HG03135 (cell line): ENCODE data around the gene WDR41.
"Not testable (repeated sequence)": the region's sequence is repeated elsewhere in the genome, so short reads cannot be mapped to it uniquely, and the experiment has no call there.

Source experiments
- ATAC-seq: cut with Tn5 transposase; IDR thresholded peaks from one replicate; pipeline ENCODE4 v1.9.1; 2021; ENCODE audit warnings: mild to moderate bottlenecking, moderate library complexity; ENCODE audit not compliant: unreplicated experiment

WDR41 gene, protein sequence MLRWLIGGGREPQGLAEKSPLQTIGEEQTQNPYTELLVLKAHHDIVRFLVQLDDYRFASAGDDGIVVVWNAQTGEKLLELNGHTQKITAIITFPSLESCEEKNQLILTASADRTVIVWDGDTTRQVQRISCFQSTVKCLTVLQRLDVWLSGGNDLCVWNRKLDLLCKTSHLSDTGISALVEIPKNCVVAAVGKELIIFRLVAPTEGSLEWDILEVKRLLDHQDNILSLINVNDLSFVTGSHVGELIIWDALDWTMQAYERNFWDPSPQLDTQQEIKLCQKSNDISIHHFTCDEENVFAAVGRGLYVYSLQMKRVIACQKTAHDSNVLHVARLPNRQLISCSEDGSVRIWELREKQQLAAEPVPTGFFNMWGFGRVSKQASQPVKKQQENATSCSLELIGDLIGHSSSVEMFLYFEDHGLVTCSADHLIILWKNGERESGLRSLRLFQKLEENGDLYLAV

DNA sequence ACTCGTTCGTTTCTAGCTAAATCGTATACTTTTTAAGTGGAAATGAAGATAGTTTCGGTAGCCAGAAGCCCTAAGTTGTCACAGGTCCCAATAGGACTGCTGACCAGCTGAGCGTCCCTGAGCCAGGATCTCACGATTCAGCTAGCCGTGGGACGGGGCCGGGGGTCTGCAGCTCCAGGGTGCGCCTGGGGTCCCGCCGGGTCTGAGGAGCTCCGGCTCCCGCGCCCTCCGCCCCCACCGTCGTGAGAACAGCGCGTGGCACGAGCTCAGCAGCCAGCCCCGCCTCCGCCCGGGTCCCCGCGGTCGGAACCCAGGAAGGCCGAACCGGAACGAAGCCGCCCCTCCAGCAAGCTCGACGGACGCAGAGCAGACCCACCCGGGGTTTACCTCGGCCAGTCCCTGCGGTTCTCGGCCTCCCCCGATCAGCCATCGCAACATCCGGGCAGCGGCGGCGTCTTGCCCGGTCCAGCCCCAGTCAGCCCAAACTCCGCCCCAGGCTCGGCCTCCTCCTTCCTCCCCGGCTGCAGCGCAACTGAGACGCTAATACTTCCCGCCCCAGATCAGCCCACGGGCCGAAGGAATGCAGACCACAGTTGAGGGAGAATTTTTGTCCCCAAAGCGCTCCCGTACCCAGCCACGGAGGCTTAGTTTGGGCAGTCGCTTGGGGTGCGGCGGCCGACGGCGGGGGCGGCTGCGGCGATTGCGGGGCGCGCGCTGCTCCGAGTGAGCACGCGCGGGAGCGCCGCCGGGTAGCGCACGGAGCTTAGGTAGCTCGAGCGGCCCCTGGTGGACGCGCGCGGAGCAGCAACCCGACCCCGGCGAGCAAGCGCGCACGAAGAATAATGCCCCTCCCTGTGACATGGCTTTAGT, at the start of gene WDR41:
TSS of gene WDR41 (minus strand) at position 534 of the 870 bp plus-strand sequence. CDS start at position 438, 96 bp downstream.
- ATAC-seq: peak; percentile 84

DNA sequence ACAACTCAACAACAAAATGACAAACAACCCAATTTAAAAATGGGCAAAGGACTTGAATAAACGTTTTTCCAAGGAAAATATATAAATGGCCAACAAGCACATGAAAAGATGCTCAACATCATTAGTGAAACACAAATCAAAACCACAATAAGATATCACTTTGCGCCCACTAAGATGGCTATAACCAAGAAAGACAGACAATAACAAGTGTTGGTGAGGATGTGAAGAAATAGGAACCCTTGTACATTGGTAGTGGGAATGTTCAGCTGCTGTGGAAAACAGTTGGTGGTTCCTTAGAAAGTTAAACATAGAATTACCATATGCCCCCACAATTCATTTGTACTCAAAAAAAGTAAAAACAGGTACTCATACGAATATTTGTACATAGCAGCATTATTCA, 39.2 kb upstream of the WDR41 start:
- ATAC-seq: no peak

- ATAC-seq: no peak
Observed at GRCh38 chr5:77518304-77518703, 26.2 kb upstream of the WDR41 start.

- no peak for ATAC-seq
Observed at GRCh38 chr5:77514457-77514856, 22.3 kb upstream of the WDR41 start.

DNA sequence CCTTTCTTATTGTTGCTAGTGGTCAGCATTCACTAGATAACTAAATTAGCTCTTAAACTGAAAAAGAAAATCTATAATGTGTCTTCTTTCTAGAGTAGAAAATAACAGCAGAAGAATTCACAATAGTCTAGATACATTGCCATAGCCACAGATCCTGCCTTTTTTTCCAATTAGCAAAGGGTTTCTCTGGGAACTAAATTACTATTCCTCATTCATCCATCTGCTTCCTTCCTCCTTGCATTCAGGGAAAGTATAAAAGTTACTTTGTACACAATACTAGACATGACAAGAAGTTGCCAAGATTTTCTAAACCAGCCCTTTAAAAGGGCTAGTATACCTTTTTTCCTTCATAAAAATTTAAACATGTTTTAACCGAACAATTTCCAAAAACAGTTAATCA, 21.2 kb upstream of the WDR41 start:
- ATAC-seq: no peak

DNA sequence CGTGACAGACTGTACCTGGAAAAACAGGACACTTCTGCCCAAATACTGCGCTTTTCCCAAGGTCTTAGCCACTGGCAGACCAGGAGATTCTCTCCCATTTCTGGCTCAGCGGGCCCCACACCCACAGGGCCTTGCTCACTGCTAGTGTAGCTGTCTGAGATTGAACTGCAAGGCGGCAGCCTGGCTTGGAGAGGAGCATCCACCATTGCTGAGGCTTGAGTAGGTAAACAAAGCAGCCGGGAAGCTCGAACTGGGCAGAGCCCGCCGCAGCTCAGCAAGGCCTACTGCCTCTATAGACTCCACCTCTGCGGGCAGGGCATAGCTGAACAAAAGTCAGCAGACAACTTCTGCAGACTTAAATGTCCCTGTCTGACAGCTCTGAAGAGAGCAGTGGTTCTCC, 9.0 kb upstream of the WDR41 start:
- ATAC-seq: not testable (repeated sequence)

DNA sequence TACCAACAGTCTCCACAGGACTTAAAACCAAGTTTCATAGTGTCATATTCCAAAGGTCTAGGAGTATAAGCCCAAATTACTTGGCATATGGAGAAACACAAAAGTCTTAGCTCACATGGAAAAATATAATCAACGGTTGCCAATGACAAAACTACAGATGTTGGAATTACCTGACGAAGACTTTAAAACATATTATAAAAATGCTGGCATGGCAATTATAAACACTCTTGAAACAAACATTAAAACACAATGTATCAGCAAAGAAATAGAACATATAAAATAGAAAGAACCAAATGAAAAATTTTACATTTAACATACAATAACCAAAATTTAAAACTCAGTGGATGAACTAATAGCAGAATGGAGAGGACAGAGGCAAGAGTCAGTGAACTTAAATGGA, 7.9 kb upstream of the WDR41 start:
- ATAC-seq: no peak

GRCh38 chr5:77499441-77499840, 7.3 kb upstream of the WDR41 start:
- ATAC-seq: no peak

GRCh38 chr5:77498952-77499351, 6.8 kb upstream of the WDR41 start:
- no peak for ATAC-seq

DNA sequence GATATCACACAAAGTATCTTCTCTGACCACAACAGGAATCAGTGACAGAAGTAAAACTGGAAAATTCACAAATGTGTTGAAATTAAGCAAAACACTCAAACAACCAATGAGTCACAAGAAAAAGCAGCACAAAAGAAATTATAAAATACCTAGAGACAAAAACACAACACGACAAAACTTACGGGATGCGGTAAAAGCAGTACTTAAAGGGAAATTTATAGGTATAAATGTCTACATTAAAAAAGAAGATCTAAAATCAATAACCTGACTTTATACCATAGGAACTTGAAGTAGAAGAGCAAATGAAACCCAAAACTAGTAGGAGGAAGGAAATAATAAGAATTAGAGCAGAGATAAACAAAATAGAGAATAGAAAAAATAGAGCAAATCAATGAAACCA, 2.8 kb upstream of the WDR41 start:
- no peak for ATAC-seq

- ATAC-seq: no peak
Observed at GRCh38 chr5:77492653-77493000, 511 bp upstream of the WDR41 start.

DNA sequence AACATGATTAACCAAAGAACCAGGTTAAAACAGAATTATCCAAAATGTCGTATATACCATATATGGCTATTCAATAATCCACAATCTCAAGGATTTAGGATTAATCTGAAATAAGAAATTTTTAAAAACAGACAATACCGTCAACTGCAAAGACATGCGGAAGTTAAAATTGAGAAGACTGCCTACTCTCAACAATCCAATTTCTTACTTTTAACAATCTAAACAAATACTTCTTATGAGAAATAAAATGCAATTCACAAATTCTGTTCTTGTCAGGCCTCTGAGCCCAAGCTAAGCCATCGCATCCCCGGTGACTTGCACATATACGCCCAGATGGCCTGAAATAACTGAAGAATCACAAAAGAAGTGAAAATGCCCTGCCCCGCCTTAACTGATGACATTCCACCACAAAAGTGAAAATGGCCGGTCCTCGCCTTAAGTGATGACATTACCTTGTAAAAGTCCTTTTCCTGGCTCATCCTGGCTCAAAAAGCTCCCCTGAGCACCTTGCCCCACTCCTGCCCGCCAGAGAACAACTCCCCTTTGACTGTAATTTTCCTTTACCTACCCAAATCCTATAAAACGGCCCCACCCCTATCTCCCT, 1.3 kb downstream of the WDR41 start:
- ATAC-seq: not testable (repeated sequence)

DNA sequence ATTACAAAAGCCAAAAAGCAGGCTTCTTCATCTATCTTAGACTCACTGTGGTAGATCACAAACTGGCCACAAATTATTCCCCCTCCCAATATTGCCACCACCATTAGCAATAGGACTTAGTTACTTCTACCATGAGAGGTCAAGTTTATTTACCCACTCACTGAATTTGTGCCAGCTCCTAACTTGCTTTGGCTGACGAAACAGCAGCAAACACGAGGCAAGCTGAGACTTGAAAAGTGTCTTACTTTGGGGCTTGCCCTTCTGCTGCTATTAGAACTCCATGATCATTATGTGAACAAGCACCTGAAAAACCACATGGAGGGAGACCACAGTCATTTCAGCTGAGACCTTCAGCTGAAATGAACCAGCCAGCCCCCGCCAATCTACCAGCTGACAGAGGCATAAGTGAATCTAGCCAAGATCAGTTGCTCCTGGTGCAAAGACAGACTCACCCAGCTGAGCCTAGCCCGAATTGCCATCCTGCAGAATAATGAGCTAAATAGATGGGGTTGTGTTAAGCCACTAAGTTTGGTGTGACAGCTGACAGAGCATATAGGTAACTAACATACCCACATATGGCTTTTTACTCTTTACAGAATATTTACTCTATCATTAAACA, 5.7 kb downstream of the WDR41 start:
- ATAC-seq: no peak

- no peak for ATAC-seq
Observed at GRCh38 chr5:77483682-77484081, 8.4 kb downstream of the WDR41 start.

DNA sequence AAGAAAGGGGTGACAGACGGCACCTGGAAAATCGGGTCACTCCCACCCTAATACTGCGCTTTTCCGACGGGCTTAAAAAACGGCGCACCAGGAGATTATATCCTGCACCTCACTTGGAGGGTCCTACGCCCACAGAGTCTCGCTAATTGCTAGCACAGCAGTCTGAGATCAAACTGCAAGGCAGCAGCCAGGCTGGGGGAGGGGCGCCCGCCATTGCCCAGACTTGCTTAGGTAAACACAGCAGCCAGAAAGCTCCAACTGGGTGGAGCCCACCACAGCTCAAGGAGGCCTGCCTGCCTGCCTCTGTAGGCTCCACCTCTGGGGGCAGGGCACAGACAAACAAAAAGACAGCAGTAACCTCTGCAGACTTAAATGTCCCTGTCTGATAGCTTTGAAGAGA, 17.1 kb downstream of the WDR41 start:
- ATAC-seq: not testable (repeated sequence)

DNA sequence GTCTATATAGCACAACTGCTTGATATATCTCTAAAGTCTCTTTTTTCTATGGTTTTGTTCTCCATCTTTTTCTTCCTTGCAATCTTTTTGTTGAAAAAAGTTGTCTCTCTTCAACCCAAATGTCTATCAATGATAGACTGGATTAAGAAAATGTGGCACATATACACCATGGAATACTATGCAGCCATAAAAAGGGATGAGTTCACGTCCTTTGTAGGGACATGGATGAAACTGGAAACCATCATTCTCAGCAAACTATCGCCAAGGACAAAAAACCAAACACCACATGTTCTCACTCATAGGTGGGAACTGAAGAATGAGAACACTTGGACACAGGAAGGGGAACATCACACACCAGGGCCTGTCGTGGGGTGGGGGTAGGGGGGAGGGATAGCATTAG, 23.2 kb downstream of the WDR41 start:
- not testable (repeated sequence) for ATAC-seq

DNA sequence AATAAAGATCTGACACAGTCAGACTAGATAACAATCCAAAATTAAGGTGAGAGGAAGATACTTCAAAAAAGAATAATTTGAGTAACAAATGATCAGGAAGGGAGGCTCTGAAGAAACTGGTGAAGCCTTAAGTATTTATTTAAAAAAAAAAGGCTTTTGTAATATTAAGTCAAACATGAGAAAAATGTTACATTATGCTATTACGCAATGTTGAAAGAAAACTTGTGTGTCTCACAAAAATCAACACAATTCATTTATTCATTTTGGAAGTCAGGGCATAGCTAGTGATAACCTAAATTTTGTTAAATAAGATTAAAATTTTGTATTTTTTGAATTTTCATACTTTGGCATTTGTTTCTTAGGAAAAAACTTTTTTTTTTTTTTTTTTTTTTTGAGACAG, 28.2 kb downstream of the WDR41 start:
- ATAC-seq: no peak

- no peak for ATAC-seq
Observed at GRCh38 chr5:77461287-77461686, 30.8 kb downstream of the WDR41 start.

DNA sequence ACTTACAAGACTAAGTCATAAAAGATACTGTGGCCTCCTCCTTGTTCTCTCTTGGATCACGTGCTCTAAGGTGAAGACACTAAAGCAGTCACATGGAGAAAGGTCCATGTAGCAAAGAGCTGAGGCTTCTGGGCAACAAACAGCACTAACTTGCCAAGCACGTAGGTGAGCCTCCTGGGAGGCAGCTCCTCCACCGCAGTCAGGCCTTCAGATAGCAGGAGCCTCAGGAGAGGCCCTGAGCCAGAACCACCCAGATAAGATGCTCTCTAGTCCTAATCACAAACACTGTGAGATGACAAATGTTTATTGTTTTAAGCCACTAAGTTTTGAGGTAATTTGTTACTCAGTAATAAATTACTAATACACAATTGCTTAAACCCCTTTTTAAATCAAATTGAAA, 38.0 kb downstream of the WDR41 start:
- ATAC-seq: no peak

DNA sequence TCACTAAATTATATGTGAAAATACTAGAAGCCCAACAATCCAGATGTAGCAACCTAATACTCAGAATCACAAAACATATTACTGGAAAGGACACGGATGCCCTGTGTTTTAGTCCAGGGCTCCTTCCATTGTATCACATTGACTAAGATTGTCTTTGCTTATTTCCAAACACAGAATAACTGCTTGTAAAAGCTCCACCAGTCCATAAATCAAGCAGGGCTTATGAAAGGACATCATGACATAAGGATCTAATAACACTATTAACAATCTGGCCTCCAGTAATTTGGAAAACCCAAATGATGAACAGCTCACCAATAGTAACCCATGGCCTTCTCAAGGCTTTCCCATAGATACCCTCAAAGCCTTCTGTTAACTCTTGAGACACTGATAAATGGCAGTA, 39.8 kb downstream of the WDR41 start:
- ATAC-seq: no peak

- ATAC-seq: no peak
Observed at GRCh38 chr5:77449981-77450380, 42.1 kb downstream of the WDR41 start.
